ENCODE results near the gene DLX5. TPM values are rescaled to one million over a fixed set of nuclear protein-coding genes. Genes with fewer than 3 reads are reported as not detected.

The DLX5 gene
- 0.24 TPM in 1 of 2 replicates, not detected in the other for total RNA-seq

GRCh38 chr7:97024209-97025129 is at the start of gene DLX5:
DLX5 (minus strand) TSS chr7:97024831; CDS start chr7:97024623, 208 bp downstream.

GRCh38 chr7:97005183-97006054 is 19.2 kb downstream of the DLX5 start, which contains the start of gene DLX6:
DLX6 (plus strand) TSS chr7:97005553; CDS start chr7:97005978, 425 bp downstream.

Other genes starting within 250 kb of the DLX5 start
- gene DLX6, start 19.3 kb downstream of the DLX5 start, total RNA-seq, result not detected in 2 replicates
- 9.6 TPM in 2 replicates for gene SDHAF3, start 92.9 kb upstream of the DLX5 start, total RNA-seq

All from tracheal epithelial cell (primary cell).